GM12878 (cell line): Measurements from ENCODE around the gene PRIM1. TPM values are rescaled to one million over a fixed set of nuclear protein-coding genes. Genes with fewer than 3 reads are reported as not detected.

ENCODE experiments used
- ATAC-seq: fragments of 200-7000 bp; cut with Tn5 transposase; 3 replicates; pipeline ENCODE4 v1.9.1; 2020; ENCODE audit warnings: mild to moderate bottlenecking, moderate library complexity
- BruUV-seq: library from RNA; stranded (reverse); fragments of 400-500 nt; replicated peaks from 2 replicates; lab custom pipeline; 2021; lab: Mats Ljungman, UMichigan
- CTCF ChIA-PET: fragments of 300-600 bp; sonication (Branson Sonifier 250); formaldehyde crosslinking; extraction: SDS; loops from one replicate; lab custom pipeline; 2021; ENCODE audit warnings: inconsistent platforms; lab: Yijun Ruan, JAX
- POLR2A ChIA-PET: fragments of 350-600 bp; formaldehyde crosslinking; extraction: SDS; loops from one replicate; lab custom pipeline; 2021; ENCODE audit warnings: inconsistent platforms; lab: Charles Lee
- RAD21 ChIA-PET: fragments of 300-600 bp; sonication (Branson Sonifier 250); formaldehyde crosslinking; loops from one replicate; lab custom pipeline; 2023; ENCODE audit warnings: antibody characterized with exemption; ENCODE audit not compliant: unreplicated experiment; lab: Charles Lee
- SMC1A ChIA-PET: fragments of 300-600 bp; sonication (Branson Sonifier 250); formaldehyde crosslinking; loops from one replicate; lab custom pipeline; 2023; ENCODE audit not compliant: unreplicated experiment, uncharacterized antibody; lab: Charles Lee
- DNase-seq: peaks from one replicate; pipeline ENCODE4 v3.0.0-alpha.2; 2011; ENCODE audit warnings: low read depth, low spot score
- FAIRE-seq: peaks from 3 replicates; lab custom pipeline; 2011; peaks lifted over from hg19 to GRCh38; lab: Jason Lieb, UNC
- H2AFZ ChIP-seq: 2 replicates; pipeline ENCODE4 v1.6.0; 2011; ENCODE audit warnings: low read depth, low read length, control low read depth; ENCODE audit not compliant: control insufficient read depth
- H3K27ac ChIP-seq: 2 replicates; pipeline ENCODE4 v1.5.1; 2011; ENCODE audit warnings: control low read depth; ENCODE audit not compliant: control insufficient read depth, insufficient read depth
- H3K27me3 ChIP-seq, 2 experiments: replicated peaks in 1 of 2; 2 replicates each; pipeline versions ENCODE4 v1.6.0 to v1.6.1; 2011; ENCODE audit warnings: low read length in 1 of 2; ENCODE audit not compliant: control insufficient read depth in 2 of 2, insufficient read depth in 2 of 2
- H3K36me3 ChIP-seq, 2 experiments: 2 replicates each; pipeline ENCODE4 v1.5.1; 2011; ENCODE audit warnings: low read length in 1 of 2; ENCODE audit not compliant: control insufficient read depth in 2 of 2, insufficient read depth in 2 of 2
- H3K4me1 ChIP-seq: 2 replicates; pipeline ENCODE4 v1.6.1; 2011; ENCODE audit warnings: mild to moderate bottlenecking, low read length, moderate library complexity, mixed read lengths; ENCODE audit not compliant: control insufficient read depth, insufficient read depth
- H3K4me2 ChIP-seq: 2 replicates; pipeline ENCODE4 v1.6.0; 2011; ENCODE audit warnings: control low read depth; ENCODE audit not compliant: control insufficient read depth, insufficient read depth
- H3K4me3 ChIP-seq: fragments of 200-600 bp; sonication (generic); 2 replicates; pipeline ENCODE4 v1.5.1; 2016
- H3K79me2 ChIP-seq: 2 replicates; pipeline ENCODE4 v1.6.0; 2011; ENCODE audit warnings: low read length; ENCODE audit not compliant: control insufficient read depth, insufficient read depth
- H3K9ac ChIP-seq: 2 replicates; pipeline ENCODE4 v1.8.0; 2011; ENCODE audit warnings: low read length, control low read depth, mixed read lengths; ENCODE audit not compliant: control insufficient read depth, insufficient read depth
- H3K9me3 ChIP-seq: replicated peaks from 3 replicates; pipeline ENCODE4 v1.5.1; 2011; ENCODE audit warnings: mild to moderate bottlenecking, low read length; ENCODE audit not compliant: control insufficient read depth, insufficient read depth
- H4K20me1 ChIP-seq: 2 replicates; pipeline ENCODE4 v1.6.0; 2011; ENCODE audit not compliant: control insufficient read depth, insufficient read depth
- ESRRA ChIP-seq: IDR thresholded peaks from 2 replicates; pipeline ENCODE4 v1.6.1; 2012; ENCODE audit warnings: mild to moderate bottlenecking, low read length, improper control_type of control experiment
- IKZF2 ChIP-seq, 2 experiments: fragments of 450-650 bp; IDR thresholded peaks; 2 replicates each; pipeline ENCODE4 v1.6.1; 2017; ENCODE audit warnings: mild to moderate bottlenecking in 2 of 2, moderate library complexity in 2 of 2
- MAX ChIP-seq: IDR thresholded peaks from 2 replicates; pipeline ENCODE4 v1.6.1; 2012; ENCODE audit warnings: low read depth, low read length, improper control_type of control experiment
- MTA3 ChIP-seq: IDR thresholded peaks from 2 replicates; pipeline ENCODE4 v1.6.1; 2012; ENCODE audit warnings: low read length, inconsistent platforms, borderline replicate concordance
- NFIC ChIP-seq: IDR thresholded peaks from 2 replicates; pipeline ENCODE4 v1.6.1; 2012; ENCODE audit warnings: low read depth, mild to moderate bottlenecking, inconsistent platforms, low read length, moderate library complexity
- SIX5 ChIP-seq: IDR thresholded peaks from 2 replicates; pipeline ENCODE4 v1.6.1; 2011; ENCODE audit warnings: mild to moderate bottlenecking, low read depth, low read length, moderate library complexity; ENCODE audit not compliant: severe bottlenecking
- SKIL ChIP-seq: fragments of 450-650 bp; IDR thresholded peaks from 2 replicates; pipeline ENCODE4 v1.6.1; 2017; ENCODE audit warnings: mild to moderate bottlenecking, low read depth, inconsistent platforms; ENCODE audit not compliant: poor library complexity, severe bottlenecking
- SMAD1 ChIP-seq: fragments of 450-650 bp; IDR thresholded peaks from 2 replicates; pipeline ENCODE4 v1.6.1; 2018; ENCODE audit warnings: mild to moderate bottlenecking, low read depth; ENCODE audit not compliant: partially characterized antibody
- STAT3 ChIP-seq: IDR thresholded peaks from 2 replicates; pipeline ENCODE4 v1.6.1; 2011; ENCODE audit warnings: low read depth, low read length, improper control_type of control experiment
- TBL1XR1 ChIP-seq: IDR thresholded peaks from 2 replicates; pipeline ENCODE4 v1.6.1; 2012; ENCODE audit warnings: low read depth, low read length, improper control_type of control experiment
- TCF7 ChIP-seq: IDR thresholded peaks from 2 replicates; pipeline ENCODE4 v1.6.1; 2014; ENCODE audit warnings: antibody characterized with exemption, borderline replicate concordance
- YBX1 ChIP-seq: fragments of 450-650 bp; IDR thresholded peaks from 2 replicates; pipeline ENCODE4 v1.6.1; 2016; ENCODE audit warnings: antibody characterized with exemption
- ZBTB33 ChIP-seq: fragments of 450-650 bp; IDR thresholded peaks from 2 replicates; pipeline ENCODE4 v1.6.1; 2017; ENCODE audit warnings: mild to moderate bottlenecking
- WGBS: methylation state at CpG from one replicate; pipeline ENCODE4 v1.1.6; 2016; ENCODE audit warnings: low lambda C conversion rate; ENCODE audit not compliant: insufficient replicate concordance, insufficient coverage; ENCODE audit errors: missing lambda C conversion rate; 5-methylcytosine and 5-hydroxymethylcytosine counted together
- in situ Hi-C: fragments of 300-500 bp; cut with MboI; formaldehyde crosslinking; loops from 9 replicates; pipeline ENCODE4 v1.14.3; 2018; ENCODE audit warnings: mixed read lengths
- intact Hi-C: fragments of 100-400 bp; cut with micrococcal nuclease; formaldehyde crosslinking; loops from one replicate; pipeline ENCODE4 v1.14.2; 2022; ENCODE audit not compliant: unreplicated experiment
- polyA plus RNA-seq, 11 experiments: library from polyadenylated mRNA; depleted of rRNA in 4 of 11; unstranded in 6 of 11; stranded (reverse) in 5 of 11; fragments of >200 nt; fragmentation: Nextera tagmentation in 4 of 11; fragmentation: Illumina TruSeq in 1 of 11; extraction: Ambion mirVana in 4 of 11; extraction: Trizol in 1 of 11; gene quantifications; 1 replicate in 1 of 11; 2 replicates in 10 of 11; pipeline versions ENCODE4 v1.2.1 to v1.2.3, GENCODE V29; 2011 to 2016; ENCODE audit warnings: inconsistent platforms in 2 of 11, missing spikeins in 2 of 11, low read depth in 1 of 11
- total RNA-seq, 4 experiments: library from RNA; depleted of rRNA in 3 of 4; stranded (reverse); fragments of >200 nt in 3 of 4; fragmentation: Illumina TruSeq in 1 of 4; extraction: Trizol in 1 of 4; gene quantifications; 2 replicates each; pipeline versions ENCODE4 v1.2.1 to v1.2.3, GENCODE V29; 2013 to 2021

The PRIM1 gene
- total and polyA plus RNA-seq, 10 of the 15 experiments (the other 5 are each of a cell fraction or from before 2014, with no cell fraction given) = 27.1 to 70.6 (median 55.7) TPM

- TF ChIP-seq STAT3 (no peak), MAX (no peak), TCF7 (no peak), SMAD1 (no peak), ESRRA (no peak), ZBTB33 (no peak), TBL1XR1 (no peak)
Measured at GRCh38 chr12:56694161-56694560, 58.0 kb downstream of the PRIM1 start (continued).

GRCh38 chr12:56688846-56689109 is 63.3 kb downstream of the PRIM1 start:
- H3K79me2 ChIP-seq = peaks cover 49% of the 10 kb centered on the region
- TF ChIP-seq YBX1 (no peak), IKZF2 (IDR thresholded peaks at IDR 0.05) (0 out of 4 replicates have a peak, but pooled peaks of 1 of the 2 experiments have one; percentile 10), SKIL (peak; percentile 2), MTA3 (0 out of 2 replicates have a peak, but pooled peaks have one; percentile 26), SIX5 (no peak), NFIC (0 out of 2 replicates have a peak, but pooled peaks have one; percentile 12)
- TSS peak; percentile 98 for BruUV-seq

More at GRCh38 chr12:56688846-56689109, 63.3 kb downstream of the PRIM1 start:
- peak overlapping the region; percentile 81 for H2AFZ ChIP-seq
- peak overlapping the region; percentile 98 for H3K27ac ChIP-seq
- 0% methylated on average over 7 of the region's 7 CpGs for WGBS
- in situ Hi-C loops = no loop called here
- H4K20me1 ChIP-seq = no peaks in the 10 kb centered on the region
- ATAC-seq (no peak), FAIRE-seq (no peak), DNase-seq (no peak)
- ChIA-PET RAD21 (interaction anchor here (0.6 to 9.0 kb wide), 8 partner anchors 30 to 423 kb away, joined by 3 to 176 read pairs (median 4); partner anchors contain the start of genes ATP5F1B, BAZ2A and NACA), POLR2A (interaction anchor here (0.5 to 8.8 kb wide), 15 partner anchors 28 to 342 kb away, joined by 3 to 155 read pairs (median 6); partner anchors contain the start of genes ATP5F1B, BAZ2A, NACA and PRIM1), CTCF (interaction anchor here (0.8 to 1.5 kb wide), 6 partner anchors 9 to 485 kb away, joined by 3 to 6 read pairs (median 3); no protein-coding TSS in a partner anchor), SMC1A (interaction anchor here (0.6 to 2.9 kb wide), 11 partner anchors 11 to 70 kb away, joined by 3 to 18 read pairs (median 5); partner anchors contain the start of gene NACA)
- H3K36me3 ChIP-seq = no peaks in the 10 kb centered on the region
- H3K4me2 ChIP-seq = peak overlapping the region; percentile 87
- intact Hi-C loops = loop anchor here (1.0 to 5.0 kb wide), 6 partner anchors 37 to 571 kb away; partner anchors contain the start of genes NAB2, NACA, PRIM1 and RPL41
- no peaks in the 10 kb centered on the region for H3K4me1 ChIP-seq
- peak overlapping the region; percentile 97 for H3K9ac ChIP-seq
- no peaks in the 10 kb centered on the region for H3K9me3 ChIP-seq
- peak overlapping the region; percentile 83 for H3K4me3 ChIP-seq
- H3K27me3 ChIP-seq = no peaks in the 10 kb centered on the region
